Measurements from ENCODE around the gene SPANXN3.
"Not testable (repeated sequence)": the region's sequence is repeated elsewhere in the genome, so short reads cannot be mapped to it uniquely, and the experiment has no call there.

Gene SPANXN3

GRCh38 chrX:143517375-143517774, at the start of gene SPANXN3:
Gene SPANXN3, minus strand, starts transcription at chrX:143517475. Its CDS starts 84 bp downstream, at chrX:143517391.
- not testable (repeated sequence) for DNase-seq

- no peak for DNase-seq
Observed at GRCh38 chrX:143536176-143536575, 18.9 kb upstream of the SPANXN3 start.

GRCh38 chrX:143502196-143502595, 15.1 kb downstream of the SPANXN3 start:
- not testable (repeated sequence) for DNase-seq

GRCh38 chrX:143500751-143501150, 16.5 kb downstream of the SPANXN3 start:
- DNase-seq = no peak

GRCh38 chrX:143486105-143486504, 31.2 kb downstream of the SPANXN3 start:
- no peak for DNase-seq

- no peak for DNase-seq
Observed at GRCh38 chrX:143476751-143477150, 40.5 kb downstream of the SPANXN3 start.

GRCh38 chrX:143472347-143472938, 44.8 kb downstream of the SPANXN3 start:
- no peak for DNase-seq

GRCh38 chrX:143466130-143466529, 51.1 kb downstream of the SPANXN3 start:
- no peak for DNase-seq

GRCh38 chrX:143462696-143463095, 54.6 kb downstream of the SPANXN3 start:
- no peak for DNase-seq

GRCh38 chrX:143461606-143462005, 55.7 kb downstream of the SPANXN3 start:
- no peak for DNase-seq
